Pancreas (tissue), 10 donors: ENCODE data around the gene ZNF23. TPM values are rescaled to one million over a fixed set of nuclear protein-coding genes. Genes with fewer than 3 reads are reported as not detected.

ENCODE experiments used
- ATAC-seq, 4 donors: fragments of 200-7000 bp; cut with Tn5 transposase; one replicate each; pipeline versions ENCODE4 v1.8.0 to v1.9.1; 2020; ENCODE audit warnings: mild to moderate bottlenecking in 4 of 4, moderate library complexity in 4 of 4
- DNase-seq, 6 donors: peaks; one replicate each; pipeline ENCODE4 v3.0.0-alpha.2; 2020
- FAIRE-seq: peaks from 2 replicates; lab custom pipeline; 2012; peaks lifted over from hg19 to GRCh38; lab: Jason Lieb, UNC
- H3K27ac ChIP-seq, 4 donors: fragments of 200-600 bp; sonication (generic); 1 replicate in 3 of 4; 2 replicates in 1 of 4; pipeline versions ENCODE4 v1.5.0 to v1.8.0; 2020
- H3K27me3 ChIP-seq, 4 donors: fragments of 200-600 bp; one replicate each; pipeline ENCODE4 v1.8.0; 2021
- H3K36me3 ChIP-seq, 3 donors: fragments of 200-600 bp; sonication (generic) in 1 of 3; one replicate each; pipeline versions ENCODE4 v1.5.0 to v1.8.0; 2020 to 2021
- H3K4me1 ChIP-seq, 3 donors: fragments of 200-600 bp; one replicate each; pipeline ENCODE4 v1.8.0; 2021
- H3K4me3 ChIP-seq, 4 donors: fragments of 200-600 bp; sonication (generic) in 2 of 4; one replicate each; pipeline versions ENCODE4 v1.5.0 to v1.8.0; 2020 to 2021
- H3K9me3 ChIP-seq, 4 donors: fragments of 200-600 bp; one replicate each; pipeline ENCODE4 v1.8.0; 2021
- WGBS, 2 donors: extraction: QIAGEN DNeasy Blood & Tissue Kit; methylation state at CpG; one replicate each; pipeline ENCODE4 v1.1.7; 2013; 5-methylcytosine and 5-hydroxymethylcytosine counted together
- intact Hi-C, 3 donors: fragments of 100-400 bp; cut with DNase I; formaldehyde crosslinking; loops; one replicate each; pipeline versions ENCODE4 v1.11.1 to v1.14.2; 2022
- polyA plus RNA-seq, 2 donors: library from polyadenylated mRNA; stranded (reverse); fragments of 200-250 nt; gene quantifications; one replicate each; pipeline ENCODE4 v1.2.3, GENCODE V29; 2013
- total RNA-seq, 6 donors: library from RNA; stranded (reverse); fragmentation: NEBNext Ultra II Directional in 4 of 6; extraction: Animal tissue kit (Norgen Biotek cat#: 25700) in 4 of 6; gene quantifications; one replicate each; pipeline versions ENCODE4 v1.2.1 to v1.2.4, GENCODE V29; 2021 to 2023
- TF ChIP-seq, protein P1 (sequence below), 4 donors: fragments of 200-600 bp; sonication (generic) in 3 of 4; IDR thresholded peaks; one replicate each; pipeline versions ENCODE4 v1.5.0 to v1.8.0; 2021; ENCODE audit warnings: antibody characterized with exemption in 4 of 4
- donor health status: healthy with polysubstance abuse.
- donor health status: DM: no; HTN: no; CAD: no; lungs with moderate emphysema.
- donor health status: DM: no; HTN: no; CAD: no.
- donor health status: control.
- donor health status: control.
- donor health status: Bipolar disorder and iron deficiency.
- donor health status: DM: yes; HTN: yes; CAD: no.
- donor health status: DM: no; HTN: no; CAD: no.
- donor health status: DM: no; HTN: no; CAD: no.
- donor health status: DM: yes; HTN: yes; CAD: no.

Gene ZNF23
- total and polyA plus RNA-seq, 8 donors: 2.6 to 14.5 (median 4.2) TPM

DNA sequence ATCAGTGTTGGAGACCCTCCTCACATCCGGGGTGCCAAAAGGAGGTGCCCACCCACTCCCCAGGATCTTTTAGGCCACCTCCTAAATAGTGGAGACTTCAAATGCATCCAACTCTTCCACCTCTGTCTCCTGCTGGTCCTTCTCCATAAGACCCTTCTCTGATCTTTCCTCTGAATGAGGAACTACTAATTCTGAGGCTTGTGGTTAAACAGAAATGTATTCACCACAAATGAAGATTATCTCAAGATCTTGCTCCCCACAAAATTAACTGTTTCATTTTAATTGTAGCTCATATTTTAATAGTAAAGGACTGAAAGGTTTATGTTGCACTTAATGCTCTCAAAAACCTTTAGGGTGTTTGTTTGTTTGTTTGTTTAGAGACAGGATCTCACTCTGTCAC is 54.3 kb downstream of the ZNF23 start:
- H3K27ac ChIP-seq: no peak overlapping the region
- WGBS, 2 donors: 40 to 73% methylated on average over 1 of the region's 1 CpG
- H3K27me3 ChIP-seq: no peaks in the 10 kb centered on the region
- DNase-seq: no peak
- H3K9me3 ChIP-seq: no peaks in the 10 kb centered on the region
- TF ChIP-seq, protein P1, sequence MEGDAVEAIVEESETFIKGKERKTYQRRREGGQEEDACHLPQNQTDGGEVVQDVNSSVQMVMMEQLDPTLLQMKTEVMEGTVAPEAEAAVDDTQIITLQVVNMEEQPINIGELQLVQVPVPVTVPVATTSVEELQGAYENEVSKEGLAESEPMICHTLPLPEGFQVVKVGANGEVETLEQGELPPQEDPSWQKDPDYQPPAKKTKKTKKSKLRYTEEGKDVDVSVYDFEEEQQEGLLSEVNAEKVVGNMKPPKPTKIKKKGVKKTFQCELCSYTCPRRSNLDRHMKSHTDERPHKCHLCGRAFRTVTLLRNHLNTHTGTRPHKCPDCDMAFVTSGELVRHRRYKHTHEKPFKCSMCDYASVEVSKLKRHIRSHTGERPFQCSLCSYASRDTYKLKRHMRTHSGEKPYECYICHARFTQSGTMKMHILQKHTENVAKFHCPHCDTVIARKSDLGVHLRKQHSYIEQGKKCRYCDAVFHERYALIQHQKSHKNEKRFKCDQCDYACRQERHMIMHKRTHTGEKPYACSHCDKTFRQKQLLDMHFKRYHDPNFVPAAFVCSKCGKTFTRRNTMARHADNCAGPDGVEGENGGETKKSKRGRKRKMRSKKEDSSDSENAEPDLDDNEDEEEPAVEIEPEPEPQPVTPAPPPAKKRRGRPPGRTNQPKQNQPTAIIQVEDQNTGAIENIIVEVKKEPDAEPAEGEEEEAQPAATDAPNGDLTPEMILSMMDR (IDR thresholded peaks at IDR 0.05): no peak
- intact Hi-C loops: no loop called here
- no peak for FAIRE-seq
- H3K4me3 ChIP-seq: no peak overlapping the region
- H3K4me1 ChIP-seq: peaks cover 0 to 5% (median 2%) of the 10 kb centered on the region in 3 donors
- ATAC-seq: no peak
- H3K36me3 ChIP-seq: no peaks in the 10 kb centered on the region

DNA sequence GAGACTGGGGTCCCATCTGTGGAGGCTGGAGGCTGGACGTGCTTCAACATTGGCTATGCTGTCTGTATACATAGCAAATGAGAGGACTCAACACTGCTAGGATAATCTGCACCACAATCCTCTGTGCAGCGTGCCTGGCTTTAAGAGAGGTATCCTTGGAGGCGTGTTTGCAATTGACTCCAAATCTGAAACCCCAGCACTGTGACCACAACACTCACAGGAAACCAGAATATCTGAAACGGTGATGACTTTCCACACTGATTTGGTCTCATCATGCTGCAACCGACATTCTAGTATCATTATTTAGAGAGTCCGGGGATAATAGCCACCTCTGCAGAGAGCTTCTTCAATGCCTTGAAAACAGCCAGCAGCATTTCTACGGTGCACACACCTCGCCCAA is 55.3 kb downstream of the ZNF23 start:
- intact Hi-C loops: no loop called here
- ATAC-seq: no peak
- no peak overlapping the region for H3K27ac ChIP-seq
- no peak for FAIRE-seq
- TF ChIP-seq, protein P1 (IDR thresholded peaks at IDR 0.05): no peak
- no peak overlapping the region for H3K4me3 ChIP-seq
- H3K4me1 ChIP-seq: no peaks in the 10 kb centered on the region
- H3K27me3 ChIP-seq: no peaks in the 10 kb centered on the region
- WGBS, 2 donors: 46 to 64% methylated on average over 8 of the region's 8 CpGs
- no peaks in the 10 kb centered on the region for H3K9me3 ChIP-seq
- no peak for DNase-seq
- no peaks in the 10 kb centered on the region for H3K36me3 ChIP-seq

DNA sequence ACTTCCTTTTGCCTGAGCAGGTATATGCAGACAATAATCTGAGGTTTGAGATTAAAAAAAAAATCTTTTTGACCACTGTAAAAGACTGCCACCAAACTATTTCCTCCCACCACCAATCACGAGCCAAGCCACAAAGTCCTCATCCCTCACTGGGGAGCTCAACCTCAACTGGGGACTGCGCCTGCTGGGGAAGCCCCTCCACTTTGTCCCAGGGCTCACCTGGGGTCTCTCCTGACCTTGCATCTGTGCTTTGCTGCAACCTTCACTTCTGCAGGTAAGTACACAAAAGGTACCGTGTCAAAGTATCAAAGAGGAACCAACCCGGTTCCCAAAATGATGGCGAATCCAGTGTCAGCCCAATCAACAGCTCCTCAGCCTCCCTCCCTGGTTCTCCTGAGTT is 55.7 kb downstream of the ZNF23 start:
- H3K4me3 ChIP-seq: no peak overlapping the region
- no peaks in the 10 kb centered on the region for H3K4me1 ChIP-seq
- FAIRE-seq: no peak
- H3K36me3 ChIP-seq: no peaks in the 10 kb centered on the region
- no peaks in the 10 kb centered on the region for H3K9me3 ChIP-seq
- TF ChIP-seq, protein P1 (IDR thresholded peaks at IDR 0.05): no peak
- no peaks in the 10 kb centered on the region for H3K27me3 ChIP-seq
- WGBS, 2 donors: 61 to 69% methylated on average over 5 of the region's 5 CpGs
- intact Hi-C loops: no loop called here
- H3K27ac ChIP-seq: no peak overlapping the region
- DNase-seq: no peak
- no peak for ATAC-seq

DNA sequence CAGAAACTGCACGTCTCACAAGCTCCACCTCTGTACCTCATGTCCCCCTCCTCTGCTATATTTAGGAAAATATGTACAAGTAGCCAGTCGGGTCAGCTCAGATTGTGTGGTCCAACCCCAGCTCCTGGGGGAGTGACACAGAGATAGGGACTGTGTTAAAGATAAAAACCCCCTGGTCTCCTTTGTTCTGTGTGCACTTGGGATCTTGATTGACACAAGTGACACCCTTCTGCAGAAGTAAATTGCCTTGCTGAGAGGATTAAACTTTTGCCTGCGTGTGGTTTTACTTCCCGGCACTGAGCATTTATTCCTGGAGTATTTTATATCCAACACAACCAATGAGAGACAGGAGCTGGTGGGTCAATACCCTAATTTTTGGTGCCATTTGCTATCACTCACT is 57.7 kb downstream of the ZNF23 start:
- no peak for ATAC-seq
- FAIRE-seq: no peak
- H3K9me3 ChIP-seq: no peaks in the 10 kb centered on the region
- H3K4me3 ChIP-seq: no peak overlapping the region
- 52 to 60% methylated on average over 4 of the region's 4 CpGs for WGBS, 2 donors
- no peak overlapping the region for H3K27ac ChIP-seq
- TF ChIP-seq, protein P1 (IDR thresholded peaks at IDR 0.05): no peak
- H3K27me3 ChIP-seq: no peaks in the 10 kb centered on the region
- intact Hi-C loops: no loop called here
- no peaks in the 10 kb centered on the region for H3K4me1 ChIP-seq
- no peaks in the 10 kb centered on the region for H3K36me3 ChIP-seq
- no peak for DNase-seq

DNA sequence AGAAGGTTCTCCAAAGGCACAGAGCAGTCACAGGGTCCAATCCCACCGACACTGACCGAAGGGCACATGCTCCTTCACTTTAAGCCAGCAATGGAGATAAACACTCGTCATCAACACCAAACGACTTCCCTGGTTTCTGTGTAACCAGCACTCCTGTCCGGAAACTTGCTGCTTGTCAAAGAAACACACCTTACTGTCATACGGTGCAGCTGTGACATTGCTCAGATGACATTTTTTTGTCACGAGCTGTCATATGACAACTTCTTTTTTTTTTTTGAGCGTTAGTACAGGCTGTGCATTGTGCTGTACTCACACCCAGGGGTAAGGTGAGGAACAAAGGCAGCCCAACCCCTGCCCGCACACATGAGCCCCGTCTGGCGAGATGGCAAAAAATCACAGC is 59.4 kb downstream of the ZNF23 start:
- FAIRE-seq (no peak), ATAC-seq (no peak), DNase-seq (no peak)
- WGBS, 2 donors: 60 to 70% methylated on average over 11 of the region's 11 CpGs
- Histone ChIP-seq H3K27ac (no peak overlapping the region), H3K36me3 (no peaks in the 10 kb centered on the region), H3K4me3 (no peak overlapping the region), H3K9me3 (no peaks in the 10 kb centered on the region), H3K27me3 (no peaks in the 10 kb centered on the region), H3K4me1 (no peaks in the 10 kb centered on the region)
- intact Hi-C loops: no loop called here
- TF ChIP-seq, protein P1 (IDR thresholded peaks at IDR 0.05): no peak
